Measurements from ENCODE around the gene PRMT6.
A peak's percentile ranks its signal among the peaks of the same experiment; 100 is the strongest.

The PRMT6 gene

GRCh38 chr1:107096690-107097089 is 40.2 kb downstream of the PRMT6 start:
- no peak for DNase-seq

- no peak for DNase-seq
Observed at GRCh38 chr1:107098961-107099360, 42.5 kb downstream of the PRMT6 start.

- DNase-seq = peak; percentile 86
Observed at GRCh38 chr1:107100331-107100984, 44.0 kb downstream of the PRMT6 start.

- no peak for DNase-seq
Observed at GRCh38 chr1:107105914-107106313, 49.4 kb downstream of the PRMT6 start.

Data from fibroblast of upper back skin (primary cell).